Measurements from ENCODE around the gene CLCN7. TPM values are rescaled to one million over a fixed set of nuclear protein-coding genes. Genes with fewer than 3 reads are reported as not detected.

The CLCN7 gene
- total and polyA plus RNA-seq, 9 of the 15 experiments (the other 6 are each of a cell fraction or from before 2014, with no cell fraction given): 0.06 to 126 (median 18.7) TPM

- no peak for TF ChIP-seq KLF10 (CRISPR knock-in tag; IDR thresholded peaks at IDR 0.05)
- no peak for TF ChIP-seq PTTG1 (tag; IDR thresholded peaks at IDR 0.05; ENCODE audit: low read depth)
- TF ChIP-seq ESRRB (CRISPR knock-in tag; IDR thresholded peaks at IDR 0.05; ENCODE audit: borderline replicate concordance): no peak
- no peak for TF ChIP-seq TFE3 (CRISPR knock-in tag; IDR thresholded peaks at IDR 0.05)
- no peak for TF ChIP-seq ZMIZ1 (IDR thresholded peaks at IDR 0.05; ENCODE audit: low read depth in 2 of 2, low read length in 2 of 2)
- TF ChIP-seq MCM3 (IDR thresholded peaks at IDR 0.05): no peak
- no peak for TF ChIP-seq FOXP1 (CRISPR knock-in tag; IDR thresholded peaks at IDR 0.05)
- no peak for TF ChIP-seq SOX6 (IDR thresholded peaks at IDR 0.05)
- no peak for TF ChIP-seq ZNF778 (CRISPR knock-in tag; IDR thresholded peaks at IDR 0.05)
These were observed 14.2 kb upstream of the CLCN7 start (continued) for GRCh38 chr16:1489077-1489476.

Data from K562 (cell line).